Fibroblast of upper back skin (primary cell): ENCODE measurements around the gene SNX25.

Experiments
- DNase-seq: peaks from one replicate; pipeline ENCODE4 v3.0.0-alpha.2; 2013

SNX25 gene

GRCh38 chr4:185383451-185383850 lies 174.1 kb downstream of the SNX25 start:
- DNase-seq, result no peak

GRCh38 chr4:185384061-185384460 lies 174.7 kb downstream of the SNX25 start:
- DNase-seq, result no peak

- peak; percentile 7 for DNase-seq
Observed at GRCh38 chr4:185384930-185385331, 175.5 kb downstream of the SNX25 start.

DNA sequence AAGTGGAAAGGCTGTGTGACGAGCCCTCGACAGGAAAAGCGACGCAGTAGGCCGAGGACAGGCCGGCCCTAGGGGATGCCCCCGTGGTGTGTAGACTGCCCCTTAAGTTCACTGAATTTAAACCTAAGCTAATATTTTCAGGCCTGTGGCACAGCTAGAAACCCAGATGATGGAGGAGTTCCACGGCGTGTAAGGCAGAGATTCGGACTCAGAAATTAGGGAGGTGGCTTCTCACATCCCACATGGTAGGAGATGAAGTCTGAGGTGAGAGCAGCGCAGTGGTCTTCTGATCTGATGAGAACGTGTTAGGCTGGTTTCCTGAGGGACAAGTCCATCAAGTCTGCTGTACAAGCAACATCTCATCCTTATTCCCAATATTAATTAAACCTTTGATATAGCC lies 178.6 kb downstream of the SNX25 start:
- DNase-seq, result no peak

DNA sequence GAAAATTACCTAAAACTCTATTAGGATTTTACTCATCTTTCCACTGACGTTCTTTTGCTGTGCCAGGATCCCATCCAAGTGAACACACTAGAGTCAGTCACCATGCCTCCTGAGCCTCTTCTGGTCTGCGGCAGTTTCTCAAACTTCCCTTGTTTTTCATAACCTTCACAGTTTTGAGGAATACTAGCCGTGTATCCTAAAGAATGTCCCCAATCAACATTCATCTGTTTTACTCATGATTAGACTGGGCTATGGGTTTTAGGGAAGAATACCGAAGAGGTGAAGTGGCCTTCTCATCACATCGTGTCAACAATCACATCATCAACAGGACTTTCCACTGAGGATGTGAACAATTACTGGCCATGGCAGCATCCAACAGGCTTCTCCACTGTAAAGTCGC lies 181.5 kb downstream of the SNX25 start:
- DNase-seq, result no peak

DNA sequence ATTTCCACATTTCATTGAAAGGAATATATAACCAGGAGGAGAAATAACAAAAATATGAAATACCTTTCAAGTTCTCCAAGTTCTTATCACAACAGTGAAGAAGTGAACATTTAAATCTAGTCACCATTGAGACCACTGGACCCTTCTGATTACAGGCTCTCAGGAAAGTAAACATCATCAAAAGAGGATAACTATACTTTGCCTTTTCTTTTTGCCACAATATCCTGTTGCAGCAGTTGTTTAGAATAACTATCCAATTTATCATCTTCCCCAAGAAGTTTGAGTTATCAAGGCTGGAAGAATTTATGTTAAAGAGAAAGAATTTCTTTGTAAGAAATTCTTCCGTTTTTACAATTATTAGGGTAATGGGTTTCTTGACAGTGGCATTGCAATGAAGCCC lies 182.8 kb downstream of the SNX25 start:
- no peak for DNase-seq

GRCh38 chr4:185394568-185395237 lies 185.3 kb downstream of the SNX25 start:
- DNase-seq, result peak; percentile 11

- no peak for DNase-seq
Observed at GRCh38 chr4:185395238-185395955, 186.0 kb downstream of the SNX25 start, which contains the start of gene LRP2BP. TSS of gene LRP2BP (minus strand) at chr4:185395924. CDS start at chr4:185378186, 17,738 bp downstream.

- peak; percentile 98 for DNase-seq
Observed at GRCh38 chr4:185395956-185396723, 186.7 kb downstream of the SNX25 start.

GRCh38 chr4:185396724-185397385 lies 187.5 kb downstream of the SNX25 start, which contains the start of gene ANKRD37:
TSS of gene ANKRD37 (plus strand) at chr4:185396841. CDS start at chr4:185396924, 83 bp downstream.
- peak; percentile 12 for DNase-seq

DNA sequence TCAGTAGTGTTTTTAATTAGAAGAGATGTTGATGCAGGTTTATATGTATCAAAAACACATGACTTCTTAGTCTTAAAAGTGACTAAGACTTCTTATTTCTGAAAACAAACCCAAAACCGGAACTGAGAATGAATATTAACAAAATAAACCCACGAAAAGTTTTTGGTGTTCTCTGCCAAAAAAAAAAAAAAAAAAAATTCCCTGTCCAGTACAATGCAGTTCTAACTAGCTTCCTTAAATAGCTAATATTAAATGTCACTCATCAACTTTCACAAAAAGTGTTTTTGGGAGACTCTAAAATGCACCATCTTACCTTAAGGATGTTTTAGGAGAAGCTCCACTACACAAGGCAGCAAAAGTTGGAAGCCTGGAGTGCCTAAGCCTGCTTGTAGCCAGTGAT lies 189.2 kb downstream of the SNX25 start:
- no peak for DNase-seq

DNA sequence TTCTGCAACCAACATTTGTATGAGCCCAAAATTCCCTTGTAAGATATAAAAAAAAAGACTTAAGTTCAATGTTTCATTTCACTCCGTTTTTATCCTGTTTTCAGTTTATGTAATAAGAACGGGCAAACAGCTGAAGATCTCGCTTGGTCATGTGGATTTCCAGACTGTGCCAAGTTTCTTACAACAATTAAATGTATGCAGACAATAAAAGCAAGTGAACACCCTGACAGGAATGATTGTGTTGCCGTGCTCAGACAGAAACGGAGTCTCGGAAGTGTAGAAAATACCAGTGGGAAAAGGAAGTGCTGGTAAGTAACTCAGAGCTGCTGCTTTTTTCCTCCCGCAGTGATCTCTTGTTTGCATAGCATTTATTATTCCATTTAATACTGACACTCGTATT lies 190.1 kb downstream of the SNX25 start:
- no peak for DNase-seq

DNA sequence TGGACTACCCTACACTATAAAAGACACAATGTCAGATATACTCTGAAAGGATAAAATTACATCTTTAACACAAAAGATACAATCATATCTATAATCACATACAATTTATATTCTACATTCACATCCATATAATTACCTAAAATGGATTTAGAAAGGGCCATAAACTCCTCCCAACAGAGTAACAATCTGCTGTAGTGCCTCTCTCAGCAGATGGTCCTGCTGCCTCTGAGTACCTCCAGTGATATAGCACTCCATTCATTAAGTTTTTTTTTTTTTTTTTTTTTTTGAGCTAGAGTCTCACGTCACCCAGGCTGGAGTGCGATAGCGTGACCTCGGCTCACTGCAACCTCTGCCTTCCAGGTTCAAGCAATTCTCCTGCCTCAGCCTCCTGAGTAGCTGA lies 194.6 kb downstream of the SNX25 start:
- no peak for DNase-seq

DNA sequence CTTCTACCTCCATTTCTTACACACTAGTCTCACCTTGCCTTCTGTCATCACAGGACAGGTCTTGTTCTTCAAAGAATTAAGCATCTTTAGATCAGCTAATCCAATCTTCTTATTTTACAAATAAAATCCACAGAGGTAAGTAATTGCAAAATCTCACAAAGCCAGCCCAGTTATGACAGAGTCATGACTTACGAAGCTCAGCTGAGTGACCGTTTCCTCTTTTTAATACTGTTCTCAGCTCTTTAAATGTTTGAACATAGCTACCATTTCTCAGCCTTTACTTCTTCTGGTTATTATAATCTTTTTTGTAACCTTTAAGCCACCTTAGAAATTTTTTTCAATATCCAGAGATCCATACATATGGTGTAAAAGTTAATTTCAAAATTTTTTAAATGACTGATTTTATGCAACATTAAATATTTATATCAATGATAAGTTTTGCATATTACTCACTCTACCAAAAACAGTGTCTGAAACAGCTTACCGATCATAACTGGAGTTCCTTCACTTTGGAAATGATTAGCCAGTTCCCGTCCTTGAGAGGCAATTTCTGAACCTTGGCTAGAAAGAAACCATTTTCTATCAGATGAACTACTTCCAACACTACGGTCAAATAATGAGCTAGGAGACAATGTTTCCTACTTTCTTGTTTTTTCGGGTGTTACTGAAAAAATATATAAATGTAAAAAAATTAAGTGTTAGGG lies 196.1 kb downstream of the SNX25 start:
- DNase-seq, result no peak

DNA sequence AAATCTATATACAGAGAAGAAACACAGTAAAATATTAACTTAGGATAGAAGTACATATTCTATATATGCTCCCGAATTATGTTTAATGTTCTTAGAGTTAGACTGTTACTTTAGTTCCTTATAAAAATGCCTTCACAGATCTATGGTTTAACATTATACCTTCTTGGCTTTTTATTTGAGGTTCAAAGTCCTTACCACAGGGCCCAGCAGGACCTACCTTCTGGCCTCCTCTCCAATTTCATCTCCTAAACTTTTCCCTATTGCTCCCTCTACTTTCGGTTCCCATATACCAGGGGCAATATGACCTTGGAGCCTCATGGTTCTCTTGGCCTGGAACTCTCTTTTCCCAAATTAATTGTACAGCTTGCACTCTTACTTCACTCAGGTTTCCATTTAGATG lies 199.0 kb downstream of the SNX25 start:
- DNase-seq, result no peak

DNA sequence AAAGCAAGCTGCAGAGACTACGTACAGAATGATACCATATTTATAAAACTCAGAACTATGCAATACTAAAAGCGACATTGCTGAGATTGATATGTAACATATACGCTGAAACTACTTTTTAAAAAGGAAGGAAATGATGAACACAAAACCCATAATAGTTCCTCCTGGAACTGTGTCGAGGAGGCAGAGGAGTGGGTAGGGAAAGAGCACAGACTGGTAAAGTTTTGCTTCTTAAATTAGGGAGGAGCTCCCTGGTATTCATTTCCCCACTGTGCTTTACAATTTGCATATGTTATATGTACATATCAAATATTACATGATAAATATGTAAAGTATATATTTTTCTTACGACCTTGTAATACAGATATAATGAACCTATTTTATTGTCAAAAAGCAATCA lies 202.5 kb downstream of the SNX25 start:
- no peak for DNase-seq

- DNase-seq, result no peak
Observed at GRCh38 chr4:185412412-185412811, 203.0 kb downstream of the SNX25 start.
